ENCODE measurements around the gene CACNA1F. TPM values are rescaled to one million over a fixed set of nuclear protein-coding genes. Genes with fewer than 3 reads are reported as not detected.

CACNA1F gene
- polyA plus RNA-seq, 1 donor, result 0.03 TPM

GRCh38 chrX:49230500-49231232, 2.5 kb downstream of the CACNA1F start:
- DNase-seq (ENCODE audit: low read depth), result no peak

GRCh38 chrX:49228185-49228584, 5.0 kb downstream of the CACNA1F start:
- DNase-seq (ENCODE audit: low read depth), result no peak

DNA sequence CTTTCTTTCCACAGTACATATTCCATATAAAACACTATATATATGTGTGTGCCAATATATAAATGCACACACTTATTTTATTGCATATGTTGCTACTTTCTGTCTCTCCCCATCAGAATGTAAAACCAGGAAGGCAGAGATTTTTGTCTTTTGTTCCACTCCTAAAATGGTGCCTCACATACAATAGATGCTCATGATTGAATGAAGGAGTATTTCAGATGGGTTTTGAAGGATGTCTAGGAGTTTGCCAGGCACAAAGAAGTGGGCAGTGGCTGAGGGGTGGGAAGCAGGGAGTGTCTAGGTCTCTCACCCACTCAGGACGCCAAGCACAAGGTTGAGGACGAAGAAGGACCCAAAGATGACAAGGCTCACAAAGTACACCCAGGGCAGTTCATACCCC, 5.4 kb downstream of the CACNA1F start:
- no peak for DNase-seq (ENCODE audit: low read depth)

- no peak for DNase-seq (ENCODE audit: low read depth)
These were observed 6.2 kb downstream of the CACNA1F start for GRCh38 chrX:49226946-49227345.

DNA sequence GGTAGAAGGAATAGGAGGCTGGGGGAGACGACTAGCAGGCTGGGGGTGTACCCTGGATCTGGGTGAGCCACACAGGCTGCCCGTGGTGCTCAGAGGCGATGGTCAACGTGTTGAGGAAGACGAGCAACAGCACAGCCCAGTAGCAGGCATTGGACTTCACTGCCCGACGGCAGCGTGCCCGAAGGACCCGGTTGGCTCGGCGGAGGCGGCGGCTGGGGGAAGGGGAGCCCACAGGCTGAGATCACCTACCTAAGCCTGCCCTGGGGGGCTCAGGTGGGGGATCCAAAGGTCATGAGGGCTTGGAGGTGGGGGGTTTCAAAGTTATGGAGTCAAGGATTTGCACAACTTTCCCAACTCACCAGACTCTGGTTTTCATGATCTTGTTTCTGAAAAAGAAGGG, 7.3 kb downstream of the CACNA1F start:
- no peak for DNase-seq (ENCODE audit: low read depth)

DNA sequence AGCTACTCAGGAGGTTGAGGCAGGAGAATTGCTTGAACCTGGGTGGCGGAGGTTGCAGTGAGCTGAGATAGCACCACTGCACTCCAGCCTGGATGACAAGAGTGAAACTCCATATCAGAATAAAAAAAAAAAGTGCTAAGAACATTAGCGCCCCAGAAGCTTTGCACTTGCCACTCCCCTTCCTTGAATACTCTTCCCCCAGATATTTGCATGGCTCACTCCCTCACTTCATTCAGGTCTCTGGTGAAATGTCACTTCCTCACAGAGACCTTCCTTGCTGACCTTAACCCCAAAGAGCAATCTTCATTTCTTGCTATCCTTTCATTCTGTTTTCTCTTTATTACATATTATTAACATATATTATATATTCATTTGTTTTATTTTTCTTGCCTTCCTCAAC, 11.3 kb downstream of the CACNA1F start:
- no peak for DNase-seq (ENCODE audit: low read depth)

- DNase-seq (ENCODE audit: low read depth), result no peak
These were observed 13.0 kb downstream of the CACNA1F start for GRCh38 chrX:49220100-49220499.

DNA sequence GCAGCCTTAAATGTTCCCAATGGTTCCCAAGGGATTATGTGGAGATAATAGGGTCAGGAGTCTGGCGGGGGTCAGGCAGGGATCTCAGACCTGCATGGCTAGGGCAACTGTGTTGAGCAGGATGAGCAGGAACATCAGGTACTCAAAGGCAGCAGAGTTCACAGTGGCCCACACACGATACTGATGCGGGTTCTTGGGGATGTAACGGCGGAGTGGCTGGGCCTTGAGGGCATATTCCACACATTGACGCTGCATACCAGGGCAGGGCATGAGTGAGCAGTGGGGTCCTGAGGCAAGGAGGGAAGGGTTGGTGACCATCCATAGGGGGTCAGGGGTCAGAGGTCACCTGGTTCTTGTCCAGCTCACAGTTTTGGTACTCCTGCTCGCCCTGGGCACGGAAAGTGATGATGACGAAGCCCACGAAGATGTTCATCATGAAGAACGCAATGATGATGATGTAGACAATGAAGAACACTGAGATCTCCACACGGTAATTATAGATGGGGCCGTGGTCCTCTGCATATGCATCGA, 18.1 kb downstream of the CACNA1F start:
- no peak for DNase-seq (ENCODE audit: low read depth)

DNA sequence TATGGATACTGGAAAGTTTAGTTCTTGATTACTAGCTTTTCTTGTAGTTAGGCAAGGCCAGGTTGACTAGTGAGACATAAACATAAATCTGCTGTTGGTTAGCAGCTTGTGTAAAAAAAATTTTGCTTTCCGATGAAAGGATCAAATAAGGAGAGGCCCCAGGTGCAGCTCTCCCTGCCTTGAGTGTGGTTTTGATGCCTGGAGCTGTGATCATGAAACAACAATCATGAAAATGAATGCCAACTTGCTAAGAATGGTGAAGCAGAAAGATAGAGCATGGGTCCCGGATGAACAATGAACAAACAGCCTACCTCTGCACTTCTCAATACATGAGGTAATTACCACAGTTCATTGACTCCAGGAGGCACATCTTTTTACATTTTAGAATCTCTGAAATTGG, 18.7 kb downstream of the CACNA1F start:
- no peak for DNase-seq (ENCODE audit: low read depth)

GRCh38 chrX:49212861-49213260, 20.3 kb downstream of the CACNA1F start:
- no peak for DNase-seq (ENCODE audit: low read depth)

GRCh38 chrX:49212209-49212608, 20.9 kb downstream of the CACNA1F start:
- no peak for DNase-seq (ENCODE audit: low read depth)

GRCh38 chrX:49211074-49211473, 22.1 kb downstream of the CACNA1F start:
- DNase-seq (ENCODE audit: low read depth), result no peak

GRCh38 chrX:49210406-49210805, 22.7 kb downstream of the CACNA1F start:
- DNase-seq (ENCODE audit: low read depth), result no peak

- no peak for DNase-seq (ENCODE audit: low read depth)
These were observed 23.5 kb downstream of the CACNA1F start for GRCh38 chrX:49209434-49210251.

- no peak for DNase-seq (ENCODE audit: low read depth)
These were observed 24.7 kb downstream of the CACNA1F start for GRCh38 chrX:49208399-49208798.

- no peak for DNase-seq (ENCODE audit: low read depth)
These were observed 26.6 kb downstream of the CACNA1F start for GRCh38 chrX:49206543-49206942.

DNA sequence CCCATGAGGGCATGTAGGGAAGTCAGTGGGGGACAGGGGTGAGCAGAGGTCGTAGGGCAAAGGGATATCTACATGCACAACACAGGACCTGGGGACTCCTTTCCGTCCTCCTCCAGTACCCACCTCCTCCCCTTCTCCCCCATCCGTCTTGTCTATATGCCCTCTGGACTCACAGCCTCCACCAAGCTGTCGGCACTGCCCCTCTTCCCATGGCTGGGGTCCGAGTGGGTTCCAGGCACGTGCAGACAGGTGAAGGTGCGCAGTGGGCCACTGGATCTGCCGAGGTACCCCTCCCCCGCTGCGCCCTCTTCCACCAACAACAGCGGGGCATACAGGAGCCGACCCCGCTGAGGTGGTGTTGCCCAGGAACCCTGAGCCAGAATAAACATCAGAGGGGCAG, 27.7 kb downstream of the CACNA1F start:
- DNase-seq (ENCODE audit: low read depth), result no peak

DNA sequence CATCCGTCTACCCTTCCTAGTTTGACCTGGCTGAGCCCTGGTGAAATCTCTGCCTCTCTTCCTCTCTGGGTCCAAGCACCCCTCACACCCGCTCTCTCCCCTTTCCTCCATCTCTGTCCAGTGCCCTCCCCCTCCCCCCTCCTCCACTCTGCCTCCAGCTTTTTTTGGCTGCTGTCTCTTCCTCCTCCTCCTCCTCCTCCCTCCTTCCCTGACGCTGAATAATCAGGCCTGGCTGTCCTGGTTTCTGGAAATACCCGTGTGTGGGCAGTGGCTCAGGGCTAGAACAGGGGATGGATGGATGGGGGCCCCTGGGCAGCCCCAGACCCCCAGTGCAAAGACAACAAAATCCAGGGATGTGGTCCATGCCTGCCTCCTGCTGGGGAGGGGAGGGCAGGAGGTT, 28.4 kb downstream of the CACNA1F start:
- no peak for DNase-seq (ENCODE audit: low read depth)

DNA sequence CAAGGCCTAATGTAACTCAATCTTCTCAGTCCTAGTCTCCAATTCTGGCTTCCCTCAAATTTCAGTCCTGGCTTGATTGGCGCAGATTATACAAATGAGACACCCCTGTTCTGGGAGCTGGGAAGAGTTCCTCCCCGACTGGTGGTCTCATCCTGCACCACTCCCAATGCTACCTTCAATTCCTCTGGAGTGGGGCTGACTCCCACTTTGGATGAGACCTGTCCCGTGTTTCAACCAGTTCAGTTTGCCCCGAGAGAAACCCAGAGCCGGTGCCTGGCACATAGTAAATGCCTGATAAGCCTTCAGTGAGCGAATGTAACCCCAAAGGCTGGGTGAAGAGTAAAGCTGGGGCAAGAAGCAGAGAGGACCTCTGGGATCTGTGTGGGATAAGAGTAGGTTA, 29.1 kb downstream of the CACNA1F start:
- no peak for DNase-seq (ENCODE audit: low read depth)

DNA sequence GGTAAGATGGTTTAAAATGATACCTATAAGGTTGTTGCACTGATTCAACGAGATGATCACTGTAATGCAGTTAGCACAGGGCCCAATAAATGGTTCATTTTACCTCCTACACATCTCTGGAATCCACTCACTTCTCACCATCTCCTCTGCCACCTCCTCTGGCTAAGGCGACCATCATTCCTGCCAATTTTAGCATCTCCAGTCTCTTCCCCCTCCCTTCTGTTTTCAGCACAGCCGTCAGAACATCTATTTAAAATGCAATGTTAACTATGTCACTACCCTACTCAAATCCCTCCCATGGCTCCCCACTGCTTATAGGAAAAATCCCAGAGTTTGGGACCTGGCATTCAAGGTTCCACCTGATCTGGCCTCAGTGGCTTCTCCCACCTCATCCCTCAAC, 29.6 kb downstream of the CACNA1F start:
- no peak for DNase-seq (ENCODE audit: low read depth)

DNA sequence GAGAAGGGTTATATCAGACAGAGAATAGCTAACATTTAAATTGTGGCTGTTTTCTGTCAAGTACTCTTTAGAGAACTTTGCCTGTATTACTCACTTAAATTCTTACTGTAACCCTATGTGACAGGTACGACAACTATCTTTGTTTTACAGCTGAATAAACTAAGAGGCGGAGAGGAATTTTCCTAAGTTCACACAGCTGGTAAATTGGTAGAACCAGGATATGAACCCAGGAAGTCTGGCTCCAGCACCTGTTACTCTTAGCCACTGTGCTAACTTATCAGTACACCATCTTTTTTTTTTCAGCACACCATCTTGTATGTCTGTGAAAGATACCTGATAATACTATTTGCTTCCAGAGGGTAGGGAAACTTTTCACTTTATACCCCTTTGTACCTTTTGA, 31.1 kb downstream of the CACNA1F start:
- no peak for DNase-seq (ENCODE audit: low read depth)

GRCh38 chrX:49199906-49200771, 33.0 kb downstream of the CACNA1F start, which contains the start of gene SYP:
SYP (minus strand) TSS chrX:49200193; CDS start chrX:49200186, 7 bp downstream.
- no peak for DNase-seq (ENCODE audit: low read depth)
